ENCODE measurements around the gene B4GALNT1. TPM values are rescaled to one million over a fixed set of nuclear protein-coding genes. Genes with fewer than 3 reads are reported as not detected.

Gene B4GALNT1
- total and polyA plus RNA-seq, 2 of the 13 experiments (the other 11 are each of a cell fraction or from before 2014, with no cell fraction given), result 4.5 to 5.4 TPM

- TF ChIP-seq, protein P1, sequence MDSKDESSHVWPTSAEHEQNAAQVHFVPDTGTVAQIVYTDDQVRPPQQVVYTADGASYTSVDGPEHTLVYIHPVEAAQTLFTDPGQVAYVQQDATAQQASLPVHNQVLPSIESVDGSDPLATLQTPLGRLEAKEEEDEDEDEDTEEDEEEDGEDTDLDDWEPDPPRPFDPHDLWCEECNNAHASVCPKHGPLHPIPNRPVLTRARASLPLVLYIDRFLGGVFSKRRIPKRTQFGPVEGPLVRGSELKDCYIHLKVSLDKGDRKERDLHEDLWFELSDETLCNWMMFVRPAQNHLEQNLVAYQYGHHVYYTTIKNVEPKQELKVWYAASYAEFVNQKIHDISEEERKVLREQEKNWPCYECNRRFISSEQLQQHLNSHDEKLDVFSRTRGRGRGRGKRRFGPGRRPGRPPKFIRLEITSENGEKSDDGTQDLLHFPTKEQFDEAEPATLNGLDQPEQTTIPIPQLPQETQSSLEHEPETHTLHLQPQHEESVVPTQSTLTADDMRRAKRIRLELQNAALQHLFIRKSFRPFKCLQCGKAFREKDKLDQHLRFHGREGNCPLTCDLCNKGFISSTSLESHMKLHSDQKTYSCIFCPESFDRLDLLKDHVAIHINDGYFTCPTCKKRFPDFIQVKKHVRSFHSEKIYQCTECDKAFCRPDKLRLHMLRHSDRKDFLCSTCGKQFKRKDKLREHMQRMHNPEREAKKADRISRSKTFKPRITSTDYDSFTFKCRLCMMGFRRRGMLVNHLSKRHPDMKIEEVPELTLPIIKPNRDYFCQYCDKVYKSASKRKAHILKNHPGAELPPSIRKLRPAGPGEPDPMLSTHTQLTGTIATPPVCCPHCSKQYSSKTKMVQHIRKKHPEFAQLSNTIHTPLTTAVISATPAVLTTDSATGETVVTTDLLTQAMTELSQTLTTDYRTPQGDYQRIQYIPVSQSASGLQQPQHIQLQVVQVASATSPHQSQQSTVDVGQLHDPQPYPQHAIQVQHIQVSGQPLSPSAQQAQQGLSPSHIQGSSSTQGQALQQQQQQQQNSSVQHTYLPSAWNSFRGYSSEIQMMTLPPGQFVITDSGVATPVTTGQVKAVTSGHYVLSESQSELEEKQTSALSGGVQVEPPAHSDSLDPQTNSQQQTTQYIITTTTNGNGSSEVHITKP (CRISPR knock-in tag; IDR thresholded peaks at IDR 0.05; ENCODE audit: low read depth), result no peak
- TF ChIP-seq ZNF709 (CRISPR knock-in tag; IDR thresholded peaks at IDR 0.05) (peak; percentile 83), ATM (IDR thresholded peaks at IDR 0.05; ENCODE audit: borderline replicate concordance) (no peak), ZSCAN25 (CRISPR knock-in tag; IDR thresholded peaks at IDR 0.05) (peak; percentile 50; the same call in 1 of the 2 replicates), ZNF7 (CRISPR knock-in tag; IDR thresholded peaks at IDR 0.05) (no peak), ZNF382 (CRISPR knock-in tag; IDR thresholded peaks at IDR 0.05; ENCODE audit: borderline replicate concordance) (no peak), ZNF24 (IDR thresholded peaks at IDR 0.05) (0 out of 2 replicates have a peak, but pooled peaks have one; percentile 19), NFKB2 (CRISPR knock-in tag; IDR thresholded peaks at IDR 0.05; ENCODE audit: borderline replicate concordance) (peak; percentile 84; the same call in 1 of the 2 replicates), ZNF101 (CRISPR knock-in tag; IDR thresholded peaks at IDR 0.05; ENCODE audit: borderline replicate concordance, low read depth) (no peak), ZNF12 (CRISPR knock-in tag; IDR thresholded peaks at IDR 0.05) (peak; percentile 69; the same call in 1 of the 2 replicates), CBX1 (IDR thresholded peaks at IDR 0.05; ENCODE audit: low read depth) (peak; percentile 59), NR2F1 (CRISPR knock-in tag; IDR thresholded peaks at IDR 0.05) (0 out of 4 replicates have a peak, but pooled peaks of 1 of the 2 experiments have one; percentile 33), YY1 (IDR thresholded peaks at IDR 0.05; ENCODE audit: insufficient read depth, insufficient replicate concordance, low read depth, low read length) (peak; percentile 47), ZNF768 (CRISPR knock-in tag; IDR thresholded peaks at IDR 0.05) (peak; percentile 55; the same call in 1 of the 2 replicates), SAFB2 (CRISPR knock-in tag; IDR thresholded peaks at IDR 0.05; ENCODE audit: borderline replicate concordance, low read depth) (peak; percentile 79; the same call in 1 of the 2 replicates), SP2 (CRISPR knock-in tag; IDR thresholded peaks at IDR 0.05) (0 out of 2 replicates have a peak, but pooled peaks have one; percentile 43), SALL2 (CRISPR knock-in tag; IDR thresholded peaks at IDR 0.05) (peak; percentile 24; the same call in 1 of the 2 replicates), ZSCAN22 (CRISPR knock-in tag; IDR thresholded peaks at IDR 0.05) (no peak), ZKSCAN5 (CRISPR knock-in tag; IDR thresholded peaks at IDR 0.05) (no peak), ZNF724P (CRISPR knock-in tag; IDR thresholded peaks at IDR 0.05; ENCODE audit: borderline replicate concordance) (no peak)
- TF ChIP-seq, protein P2, sequence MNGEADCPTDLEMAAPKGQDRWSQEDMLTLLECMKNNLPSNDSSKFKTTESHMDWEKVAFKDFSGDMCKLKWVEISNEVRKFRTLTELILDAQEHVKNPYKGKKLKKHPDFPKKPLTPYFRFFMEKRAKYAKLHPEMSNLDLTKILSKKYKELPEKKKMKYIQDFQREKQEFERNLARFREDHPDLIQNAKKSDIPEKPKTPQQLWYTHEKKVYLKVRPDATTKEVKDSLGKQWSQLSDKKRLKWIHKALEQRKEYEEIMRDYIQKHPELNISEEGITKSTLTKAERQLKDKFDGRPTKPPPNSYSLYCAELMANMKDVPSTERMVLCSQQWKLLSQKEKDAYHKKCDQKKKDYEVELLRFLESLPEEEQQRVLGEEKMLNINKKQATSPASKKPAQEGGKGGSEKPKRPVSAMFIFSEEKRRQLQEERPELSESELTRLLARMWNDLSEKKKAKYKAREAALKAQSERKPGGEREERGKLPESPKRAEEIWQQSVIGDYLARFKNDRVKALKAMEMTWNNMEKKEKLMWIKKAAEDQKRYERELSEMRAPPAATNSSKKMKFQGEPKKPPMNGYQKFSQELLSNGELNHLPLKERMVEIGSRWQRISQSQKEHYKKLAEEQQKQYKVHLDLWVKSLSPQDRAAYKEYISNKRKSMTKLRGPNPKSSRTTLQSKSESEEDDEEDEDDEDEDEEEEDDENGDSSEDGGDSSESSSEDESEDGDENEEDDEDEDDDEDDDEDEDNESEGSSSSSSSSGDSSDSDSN (CRISPR knock-in tag; IDR thresholded peaks at IDR 0.05), result peak; percentile 82; the same call in 1 of the 2 replicates
Measured at GRCh38 chr12:57632958-57633840, at the start of gene B4GALNT1 (continued).
